Suppressor macrophage treated with lipopolysaccharide for 4 hours (primary cell): ENCODE results near the gene LHFPL4.
A peak's percentile ranks its signal among the peaks of the same experiment; 100 is the strongest.
"Not testable (repeated sequence)": the region's sequence is repeated elsewhere in the genome, so short reads cannot be mapped to it uniquely, and the experiment has no call there.

ENCODE experiments used
- DNase-seq: peaks from one replicate; pipeline ENCODE4 v3.0.0-alpha.2; 2020

LHFPL4 gene

GRCh38 chr3:9534429-9534828 is 19.2 kb downstream of the LHFPL4 start:
- no peak for DNase-seq

- DNase-seq = no peak
Measured at GRCh38 chr3:9525078-9525477, 28.5 kb downstream of the LHFPL4 start.

GRCh38 chr3:9514956-9515355 is 38.7 kb downstream of the LHFPL4 start:
- DNase-seq = no peak

- DNase-seq = no peak
Measured at GRCh38 chr3:9514306-9514705, 39.3 kb downstream of the LHFPL4 start.

GRCh38 chr3:9512456-9513045 is 41.1 kb downstream of the LHFPL4 start:
- no peak for DNase-seq

- no peak for DNase-seq
Measured at GRCh38 chr3:9508781-9509180, 44.8 kb downstream of the LHFPL4 start.

GRCh38 chr3:9507586-9508578 is 45.7 kb downstream of the LHFPL4 start:
- DNase-seq = no peak

- DNase-seq = peak; percentile 72
Measured at GRCh38 chr3:9503283-9503682, 50.3 kb downstream of the LHFPL4 start.

GRCh38 chr3:9501226-9501625 is 52.4 kb downstream of the LHFPL4 start:
- DNase-seq = no peak

GRCh38 chr3:9500108-9501050 is 53.2 kb downstream of the LHFPL4 start:
- DNase-seq = peak; percentile 74

- DNase-seq = no peak
Measured at GRCh38 chr3:9499455-9500107, 54.0 kb downstream of the LHFPL4 start.

GRCh38 chr3:9498781-9499180 is 54.8 kb downstream of the LHFPL4 start:
- no peak for DNase-seq

- no peak for DNase-seq
Measured at GRCh38 chr3:9497821-9498565, 55.6 kb downstream of the LHFPL4 start.

GRCh38 chr3:9496893-9497292 is 56.7 kb downstream of the LHFPL4 start:
- no peak for DNase-seq

- DNase-seq = not testable (repeated sequence)
Measured at GRCh38 chr3:9494036-9494435, 59.6 kb downstream of the LHFPL4 start.

GRCh38 chr3:9491506-9491905 is 62.1 kb downstream of the LHFPL4 start:
- DNase-seq = no peak

GRCh38 chr3:9485248-9485647 is 68.4 kb downstream of the LHFPL4 start:
- DNase-seq = no peak

- DNase-seq = no peak
Measured at GRCh38 chr3:9480265-9480664, 73.4 kb downstream of the LHFPL4 start.

GRCh38 chr3:9476935-9477334 is 76.7 kb downstream of the LHFPL4 start:
- no peak for DNase-seq

GRCh38 chr3:9474482-9474881 is 79.1 kb downstream of the LHFPL4 start:
- DNase-seq = no peak

- DNase-seq = no peak
Measured at GRCh38 chr3:9473496-9474065, 80.0 kb downstream of the LHFPL4 start.
